Measurements from ENCODE around the gene RHOD.

RHOD gene

GRCh38 chr11:67040147-67040546 lies 16.5 kb upstream of the RHOD start:
- TF ChIP-seq YY1 (IDR thresholded peaks at IDR 0.05; ENCODE audit: low read depth) (no peak), TEAD4 (IDR thresholded peaks at IDR 0.05) (no peak), ZBTB7A (IDR thresholded peaks at IDR 0.05; ENCODE audit: low read depth) (no peak), NFIC (IDR thresholded peaks at IDR 0.05) (no peak), CEBPB (IDR thresholded peaks at IDR 0.05) (no peak), TCF12 (IDR thresholded peaks at IDR 0.05; ENCODE audit: low read depth) (no peak), REST (IDR thresholded peaks at IDR 0.05; ENCODE audit: low read depth) (no peak), CREB1 (IDR thresholded peaks at IDR 0.05; ENCODE audit: low read depth) (no peak), TAF1 (IDR thresholded peaks at IDR 0.05; ENCODE audit: low read depth) (no peak), EP300 (IDR thresholded peaks at IDR 0.05; ENCODE audit: borderline replicate concordance) (no peak), MAX (IDR thresholded peaks at IDR 0.05) (no peak), FOXM1 (IDR thresholded peaks at IDR 0.05; ENCODE audit: borderline replicate concordance, low read depth) (no peak), RAD21 (IDR thresholded peaks at IDR 0.05; ENCODE audit: low read depth) (no peak), USF1 (IDR thresholded peaks at IDR 0.05) (no peak), EGR1 (IDR thresholded peaks at IDR 0.05) (no peak)

GRCh38 chr11:67041602-67042001 lies 15.0 kb upstream of the RHOD start:
- TF ChIP-seq ZBTB7A (IDR thresholded peaks at IDR 0.05; ENCODE audit: low read depth) (no peak), RAD21 (IDR thresholded peaks at IDR 0.05; ENCODE audit: low read depth) (no peak), TAF1 (IDR thresholded peaks at IDR 0.05; ENCODE audit: low read depth) (no peak), TCF12 (IDR thresholded peaks at IDR 0.05; ENCODE audit: low read depth) (no peak), REST (IDR thresholded peaks at IDR 0.05; ENCODE audit: low read depth) (no peak), USF1 (IDR thresholded peaks at IDR 0.05) (no peak), NFIC (IDR thresholded peaks at IDR 0.05) (no peak), EP300 (IDR thresholded peaks at IDR 0.05; ENCODE audit: borderline replicate concordance) (no peak), TEAD4 (IDR thresholded peaks at IDR 0.05) (no peak), CEBPB (IDR thresholded peaks at IDR 0.05) (no peak)

- TF ChIP-seq CEBPB (IDR thresholded peaks at IDR 0.05) (no peak), USF1 (IDR thresholded peaks at IDR 0.05) (no peak), FOXM1 (IDR thresholded peaks at IDR 0.05; ENCODE audit: borderline replicate concordance, low read depth) (no peak), NFIC (IDR thresholded peaks at IDR 0.05) (no peak), TAF1 (IDR thresholded peaks at IDR 0.05; ENCODE audit: low read depth) (no peak), EP300 (IDR thresholded peaks at IDR 0.05; ENCODE audit: borderline replicate concordance) (no peak), MAX (IDR thresholded peaks at IDR 0.05) (no peak)
Observed at GRCh38 chr11:67043572-67044349, 12.9 kb upstream of the RHOD start.

- no peak for TF ChIP-seq EGR1 (IDR thresholded peaks at IDR 0.05)
- TF ChIP-seq TEAD4 (IDR thresholded peaks at IDR 0.05) = no peak
- TF ChIP-seq USF1 (IDR thresholded peaks at IDR 0.05) = no peak
- TF ChIP-seq CEBPB (IDR thresholded peaks at IDR 0.05) = no peak
- no peak for TF ChIP-seq EP300 (IDR thresholded peaks at IDR 0.05; ENCODE audit: borderline replicate concordance)
- no peak for TF ChIP-seq TCF12 (IDR thresholded peaks at IDR 0.05; ENCODE audit: low read depth)
- no peak for TF ChIP-seq YY1 (IDR thresholded peaks at IDR 0.05; ENCODE audit: low read depth)
- TF ChIP-seq FOXM1 (IDR thresholded peaks at IDR 0.05; ENCODE audit: borderline replicate concordance, low read depth) = no peak
- TF ChIP-seq RAD21 (IDR thresholded peaks at IDR 0.05; ENCODE audit: low read depth) = no peak
- no peak for TF ChIP-seq TAF1 (IDR thresholded peaks at IDR 0.05; ENCODE audit: low read depth)
Observed at GRCh38 chr11:67044496-67044895, 12.2 kb upstream of the RHOD start.

- TF ChIP-seq FOXM1 (IDR thresholded peaks at IDR 0.05; ENCODE audit: borderline replicate concordance, low read depth) = no peak
Observed at GRCh38 chr11:67045314-67045713, 11.3 kb upstream of the RHOD start.
